ENCODE data around the gene DLG2.

- TF ChIP-seq CTCF (IDR thresholded peaks at IDR 0.05) (peak; percentile 21 to 68 (median 57)), POLR2A (IDR thresholded peaks at IDR 0.05) (no peak), POLR2AphosphoS5 (IDR thresholded peaks at IDR 0.05) (peak in 1 of 3 donors; percentile 8)
These were observed 36.8 kb upstream of the DLG2 start for GRCh38 chr11:85663753-85664614.
